ENCODE results near the gene SHOC2. TPM values are rescaled to one million over a fixed set of nuclear protein-coding genes. Genes with fewer than 3 reads are reported as not detected.

SHOC2 gene
- total and polyA plus RNA-seq, 2 experiments from 2014 or later, result 23.3 to 33.3 TPM

DNA sequence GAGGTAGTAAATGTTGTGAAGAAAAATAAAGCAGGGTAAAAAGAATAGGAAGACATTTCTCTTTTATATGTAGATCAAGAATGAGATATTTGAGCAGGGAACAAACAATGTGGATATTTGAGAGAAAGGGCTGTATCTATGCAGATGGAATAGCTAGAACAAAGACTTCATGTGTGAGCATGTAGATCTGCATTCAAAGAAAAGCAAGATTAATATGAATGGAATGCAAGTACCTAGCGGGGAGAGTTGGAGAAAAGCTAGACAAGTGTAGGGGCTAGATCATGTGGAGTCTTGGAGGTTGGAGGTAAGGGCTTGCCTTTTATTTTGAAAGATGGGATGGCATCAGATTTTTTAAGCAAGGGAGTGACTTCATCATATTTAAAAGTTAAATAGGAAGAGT lies 27.1 kb downstream of the SHOC2 start (continued):
- TF ChIP-seq, protein P1, sequence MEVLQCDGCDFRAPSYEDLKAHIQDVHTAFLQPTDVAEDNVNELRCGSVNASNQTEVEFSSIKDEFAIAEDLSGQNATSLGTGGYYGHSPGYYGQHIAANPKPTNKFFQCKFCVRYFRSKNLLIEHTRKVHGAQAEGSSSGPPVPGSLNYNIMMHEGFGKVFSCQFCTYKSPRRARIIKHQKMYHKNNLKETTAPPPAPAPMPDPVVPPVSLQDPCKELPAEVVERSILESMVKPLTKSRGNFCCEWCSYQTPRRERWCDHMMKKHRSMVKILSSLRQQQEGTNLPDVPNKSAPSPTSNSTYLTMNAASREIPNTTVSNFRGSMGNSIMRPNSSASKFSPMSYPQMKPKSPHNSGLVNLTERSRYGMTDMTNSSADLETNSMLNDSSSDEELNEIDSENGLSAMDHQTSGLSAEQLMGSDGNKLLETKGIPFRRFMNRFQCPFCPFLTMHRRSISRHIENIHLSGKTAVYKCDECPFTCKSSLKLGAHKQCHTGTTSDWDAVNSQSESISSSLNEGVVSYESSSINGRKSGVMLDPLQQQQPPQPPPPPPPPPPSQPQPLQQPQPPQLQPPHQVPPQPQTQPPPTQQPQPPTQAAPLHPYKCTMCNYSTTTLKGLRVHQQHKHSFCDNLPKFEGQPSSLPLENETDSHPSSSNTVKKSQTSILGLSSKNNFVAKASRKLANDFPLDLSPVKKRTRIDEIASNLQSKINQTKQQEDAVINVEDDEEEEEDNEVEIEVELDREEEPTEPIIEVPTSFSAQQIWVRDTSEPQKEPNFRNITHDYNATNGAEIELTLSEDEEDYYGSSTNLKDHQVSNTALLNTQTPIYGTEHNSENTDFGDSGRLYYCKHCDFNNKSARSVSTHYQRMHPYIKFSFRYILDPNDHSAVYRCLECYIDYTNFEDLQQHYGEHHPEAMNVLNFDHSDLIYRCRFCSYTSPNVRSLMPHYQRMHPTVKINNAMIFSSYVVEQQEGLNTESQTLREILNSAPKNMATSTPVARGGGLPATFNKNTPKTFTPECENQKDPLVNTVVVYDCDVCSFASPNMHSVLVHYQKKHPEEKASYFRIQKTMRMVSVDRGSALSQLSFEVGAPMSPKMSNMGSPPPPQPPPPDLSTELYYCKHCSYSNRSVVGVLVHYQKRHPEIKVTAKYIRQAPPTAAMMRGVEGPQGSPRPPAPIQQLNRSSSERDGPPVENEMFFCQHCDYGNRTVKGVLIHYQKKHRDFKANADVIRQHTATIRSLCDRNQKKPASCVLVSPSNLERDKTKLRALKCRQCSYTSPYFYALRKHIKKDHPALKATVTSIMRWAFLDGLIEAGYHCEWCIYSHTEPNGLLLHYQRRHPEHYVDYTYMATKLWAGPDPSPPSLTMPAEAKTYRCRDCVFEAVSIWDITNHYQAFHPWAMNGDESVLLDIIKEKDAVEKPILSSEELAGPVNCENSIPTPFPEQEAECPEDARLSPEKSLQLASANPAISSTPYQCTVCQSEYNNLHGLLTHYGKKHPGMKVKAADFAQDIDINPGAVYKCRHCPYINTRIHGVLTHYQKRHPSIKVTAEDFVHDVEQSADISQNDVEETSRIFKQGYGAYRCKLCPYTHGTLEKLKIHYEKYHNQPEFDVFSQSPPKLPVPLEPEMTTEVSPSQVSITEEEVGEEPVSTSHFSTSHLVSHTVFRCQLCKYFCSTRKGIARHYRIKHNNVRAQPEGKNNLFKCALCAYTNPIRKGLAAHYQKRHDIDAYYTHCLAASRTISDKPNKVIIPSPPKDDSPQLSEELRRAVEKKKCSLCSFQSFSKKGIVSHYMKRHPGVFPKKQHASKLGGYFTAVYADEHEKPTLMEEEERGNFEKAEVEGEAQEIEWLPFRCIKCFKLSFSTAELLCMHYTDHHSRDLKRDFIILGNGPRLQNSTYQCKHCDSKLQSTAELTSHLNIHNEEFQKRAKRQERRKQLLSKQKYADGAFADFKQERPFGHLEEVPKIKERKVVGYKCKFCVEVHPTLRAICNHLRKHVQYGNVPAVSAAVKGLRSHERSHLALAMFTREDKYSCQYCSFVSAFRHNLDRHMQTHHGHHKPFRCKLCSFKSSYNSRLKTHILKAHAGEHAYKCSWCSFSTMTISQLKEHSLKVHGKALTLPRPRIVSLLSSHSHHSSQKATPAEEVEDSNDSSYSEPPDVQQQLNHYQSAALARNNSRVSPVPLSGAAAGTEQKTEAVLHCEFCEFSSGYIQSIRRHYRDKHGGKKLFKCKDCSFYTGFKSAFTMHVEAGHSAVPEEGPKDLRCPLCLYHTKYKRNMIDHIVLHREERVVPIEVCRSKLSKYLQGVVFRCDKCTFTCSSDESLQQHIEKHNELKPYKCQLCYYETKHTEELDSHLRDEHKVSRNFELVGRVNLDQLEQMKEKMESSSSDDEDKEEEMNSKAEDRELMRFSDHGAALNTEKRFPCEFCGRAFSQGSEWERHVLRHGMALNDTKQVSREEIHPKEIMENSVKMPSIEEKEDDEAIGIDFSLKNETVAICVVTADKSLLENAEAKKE (CRISPR knock-in tag; IDR thresholded peaks at IDR 0.05), result no peak
- TF ChIP-seq ZNF331 (CRISPR knock-in tag; IDR thresholded peaks at IDR 0.05; ENCODE audit: low read depth) (no peak), NANOG (IDR thresholded peaks at IDR 0.05; ENCODE audit: borderline replicate concordance) (no peak), CREB1 (CRISPR knock-in tag; IDR thresholded peaks at IDR 0.05; ENCODE audit: low read depth) (no peak), STAT1 (IDR thresholded peaks at IDR 0.05; ENCODE audit: unreplicated experiment) (no peak)
- TF ChIP-seq, protein P2, sequence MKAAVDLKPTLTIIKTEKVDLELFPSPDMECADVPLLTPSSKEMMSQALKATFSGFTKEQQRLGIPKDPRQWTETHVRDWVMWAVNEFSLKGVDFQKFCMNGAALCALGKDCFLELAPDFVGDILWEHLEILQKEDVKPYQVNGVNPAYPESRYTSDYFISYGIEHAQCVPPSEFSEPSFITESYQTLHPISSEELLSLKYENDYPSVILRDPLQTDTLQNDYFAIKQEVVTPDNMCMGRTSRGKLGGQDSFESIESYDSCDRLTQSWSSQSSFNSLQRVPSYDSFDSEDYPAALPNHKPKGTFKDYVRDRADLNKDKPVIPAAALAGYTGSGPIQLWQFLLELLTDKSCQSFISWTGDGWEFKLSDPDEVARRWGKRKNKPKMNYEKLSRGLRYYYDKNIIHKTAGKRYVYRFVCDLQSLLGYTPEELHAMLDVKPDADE (IDR thresholded peaks at IDR 0.05), result no peak
- TF ChIP-seq, protein P3, sequence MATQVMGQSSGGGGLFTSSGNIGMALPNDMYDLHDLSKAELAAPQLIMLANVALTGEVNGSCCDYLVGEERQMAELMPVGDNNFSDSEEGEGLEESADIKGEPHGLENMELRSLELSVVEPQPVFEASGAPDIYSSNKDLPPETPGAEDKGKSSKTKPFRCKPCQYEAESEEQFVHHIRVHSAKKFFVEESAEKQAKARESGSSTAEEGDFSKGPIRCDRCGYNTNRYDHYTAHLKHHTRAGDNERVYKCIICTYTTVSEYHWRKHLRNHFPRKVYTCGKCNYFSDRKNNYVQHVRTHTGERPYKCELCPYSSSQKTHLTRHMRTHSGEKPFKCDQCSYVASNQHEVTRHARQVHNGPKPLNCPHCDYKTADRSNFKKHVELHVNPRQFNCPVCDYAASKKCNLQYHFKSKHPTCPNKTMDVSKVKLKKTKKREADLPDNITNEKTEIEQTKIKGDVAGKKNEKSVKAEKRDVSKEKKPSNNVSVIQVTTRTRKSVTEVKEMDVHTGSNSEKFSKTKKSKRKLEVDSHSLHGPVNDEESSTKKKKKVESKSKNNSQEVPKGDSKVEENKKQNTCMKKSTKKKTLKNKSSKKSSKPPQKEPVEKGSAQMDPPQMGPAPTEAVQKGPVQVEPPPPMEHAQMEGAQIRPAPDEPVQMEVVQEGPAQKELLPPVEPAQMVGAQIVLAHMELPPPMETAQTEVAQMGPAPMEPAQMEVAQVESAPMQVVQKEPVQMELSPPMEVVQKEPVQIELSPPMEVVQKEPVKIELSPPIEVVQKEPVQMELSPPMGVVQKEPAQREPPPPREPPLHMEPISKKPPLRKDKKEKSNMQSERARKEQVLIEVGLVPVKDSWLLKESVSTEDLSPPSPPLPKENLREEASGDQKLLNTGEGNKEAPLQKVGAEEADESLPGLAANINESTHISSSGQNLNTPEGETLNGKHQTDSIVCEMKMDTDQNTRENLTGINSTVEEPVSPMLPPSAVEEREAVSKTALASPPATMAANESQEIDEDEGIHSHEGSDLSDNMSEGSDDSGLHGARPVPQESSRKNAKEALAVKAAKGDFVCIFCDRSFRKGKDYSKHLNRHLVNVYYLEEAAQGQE (IDR thresholded peaks at IDR 0.05; ENCODE audit: unreplicated experiment), result no peak
